ENCODE results near the gene MED15. TPM values are rescaled to one million over a fixed set of nuclear protein-coding genes. Genes with fewer than 3 reads are reported as not detected.
A peak's percentile ranks its signal among the peaks of the same experiment; 100 is the strongest.

The MED15 gene
- total RNA-seq, 1 donor from 2014 or later = 20.5 TPM

DNA sequence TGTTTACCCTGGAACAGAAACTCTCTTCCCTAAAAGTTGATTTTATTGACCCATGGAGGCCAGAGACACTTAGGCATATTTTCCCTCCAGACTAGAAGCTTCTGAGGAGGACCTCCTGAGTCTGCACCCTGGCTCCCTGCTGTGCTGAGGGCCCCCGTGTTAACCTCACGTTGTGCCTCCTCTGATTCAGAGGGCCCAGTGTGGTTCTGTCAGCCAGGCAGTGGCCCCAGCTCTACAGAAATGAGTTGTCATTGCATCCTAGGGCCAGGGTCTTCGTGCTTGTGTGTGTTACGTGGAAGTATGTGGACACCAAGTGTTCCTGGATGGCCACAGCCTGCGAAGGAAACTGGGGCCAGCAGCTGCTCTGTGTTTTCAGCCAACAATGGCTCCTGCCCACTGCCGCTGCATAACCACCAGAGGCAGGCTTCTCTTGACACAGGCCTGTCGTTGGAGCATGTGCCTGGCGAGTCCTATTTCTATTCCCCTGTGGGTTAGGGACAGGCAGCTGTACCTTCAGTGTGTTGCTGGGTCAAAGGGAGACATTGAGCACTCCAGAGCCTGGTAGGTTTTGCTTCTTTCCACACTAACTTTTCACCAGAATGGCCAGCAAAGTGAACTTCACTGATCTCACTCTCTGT is 44.5 kb downstream of the MED15 start:
- FAIRE-seq (no peak), DNase-seq (ENCODE audit: low read depth) (no peak)
- Histone ChIP-seq H3K36me3 (ENCODE audit: control insufficient read depth, insufficient read depth, low read length) (peaks cover 36% of the 10 kb centered on the region), H3K27me3 (ENCODE audit: control insufficient read depth, insufficient read depth, low read length) (no peaks in the 10 kb centered on the region), H3K4me3 (ENCODE audit: low read depth, low read length) (no peak overlapping the region)
- TF ChIP-seq CTCF (IDR thresholded peaks at IDR 0.05; ENCODE audit: insufficient read depth, low read length, severe bottlenecking) = no peak

DNA sequence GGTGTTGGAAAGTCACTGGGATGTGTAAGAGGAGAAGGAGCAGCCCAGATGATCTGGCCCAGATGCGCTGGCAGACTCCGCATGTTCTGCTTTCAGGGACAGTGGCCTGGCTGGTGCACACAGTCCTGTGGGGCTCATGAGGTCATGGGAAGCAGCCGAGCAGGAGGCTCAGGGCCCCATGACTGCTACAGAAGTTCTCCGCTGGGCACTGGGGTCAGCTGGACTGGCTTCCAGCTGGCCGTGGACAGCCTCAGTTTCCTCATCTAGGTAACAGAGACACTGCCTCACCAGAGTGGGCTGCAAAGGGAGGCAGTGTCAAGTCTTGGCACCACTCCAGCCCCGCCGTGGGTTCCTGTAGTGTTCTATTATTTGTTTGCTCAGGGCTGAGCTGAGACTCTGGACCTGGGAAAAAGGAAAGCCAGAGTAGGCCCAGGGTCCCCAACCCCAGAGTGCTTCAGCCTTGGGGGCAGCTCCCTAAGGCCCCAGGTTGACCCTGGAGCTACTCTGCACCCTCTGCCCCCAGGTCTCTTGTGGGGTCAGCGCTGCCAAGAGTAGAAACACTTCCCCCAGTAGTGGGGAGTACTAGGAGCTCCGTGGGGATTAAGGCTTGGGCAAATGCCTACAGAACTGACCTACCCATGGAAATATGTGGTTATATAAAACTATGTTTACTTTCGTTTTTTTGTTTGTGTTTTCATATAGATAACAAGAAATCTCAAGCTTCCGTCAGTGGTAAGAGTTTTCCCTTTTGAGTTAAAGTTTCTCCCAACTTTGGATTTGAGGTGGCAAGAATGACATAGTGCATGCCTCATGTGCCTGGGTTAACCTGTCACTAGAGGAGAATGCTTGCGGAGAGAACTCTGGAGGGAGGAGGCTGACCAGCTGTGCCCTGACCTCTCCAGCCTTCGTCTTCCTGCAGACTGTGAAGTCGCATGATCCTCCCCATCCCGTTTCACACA is 45.3 kb downstream of the MED15 start:
- peaks cover 41% of the 10 kb centered on the region for H3K36me3 ChIP-seq (ENCODE audit: control insufficient read depth, insufficient read depth, low read length)
- no peaks in the 10 kb centered on the region for H3K27me3 ChIP-seq (ENCODE audit: control insufficient read depth, insufficient read depth, low read length)
- no peak overlapping the region for H3K4me3 ChIP-seq (ENCODE audit: low read depth, low read length)
- no peak for TF ChIP-seq CTCF (IDR thresholded peaks at IDR 0.05; ENCODE audit: insufficient read depth, low read length, severe bottlenecking)
- no peak for FAIRE-seq
- no peak for DNase-seq (ENCODE audit: low read depth)

DNA sequence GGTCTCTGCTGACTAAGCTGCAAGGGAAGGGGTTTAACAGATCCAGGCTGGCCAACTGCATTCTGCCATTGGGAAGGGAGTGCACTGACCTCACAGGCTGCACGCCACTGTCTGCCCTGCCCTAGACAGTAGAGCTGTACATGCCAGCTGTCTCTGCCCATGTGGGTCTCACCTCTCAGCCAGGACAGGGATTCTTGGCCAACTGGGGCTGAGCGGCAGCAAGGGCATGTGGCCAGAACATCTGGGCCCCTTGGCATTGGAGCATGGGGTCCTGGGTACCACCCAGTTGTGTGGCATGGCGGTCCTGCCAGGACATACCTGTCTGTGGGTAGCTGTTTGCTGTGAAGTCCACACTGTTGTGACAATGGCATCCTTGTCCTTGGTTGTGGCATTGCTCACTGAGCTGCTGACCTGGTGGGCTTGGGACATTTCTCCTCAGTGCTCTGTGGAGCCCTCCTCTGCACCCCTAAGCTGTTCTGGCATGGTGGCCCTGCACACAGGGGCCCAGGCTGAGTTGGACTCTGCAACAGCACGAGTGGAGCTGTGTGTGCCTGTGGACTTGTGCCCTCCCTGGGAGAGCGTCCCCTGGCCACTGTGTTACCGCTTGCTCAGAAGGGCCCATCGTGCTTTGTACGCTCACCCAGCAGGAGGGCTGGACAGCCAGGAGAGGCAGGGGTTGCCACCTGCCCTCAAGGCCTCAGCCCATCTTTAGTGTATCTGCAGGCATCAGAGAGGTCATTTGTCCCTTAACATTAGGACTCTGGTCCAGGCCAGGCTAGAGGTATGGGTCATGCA is 46.7 kb downstream of the MED15 start:
- Histone ChIP-seq H3K27me3 (ENCODE audit: control insufficient read depth, insufficient read depth, low read length) (no peaks in the 10 kb centered on the region), H3K4me3 (ENCODE audit: low read depth, low read length) (no peak overlapping the region), H3K36me3 (ENCODE audit: control insufficient read depth, insufficient read depth, low read length) (peaks cover 45% of the 10 kb centered on the region)
- TF ChIP-seq CTCF (IDR thresholded peaks at IDR 0.05; ENCODE audit: insufficient read depth, low read length, severe bottlenecking) = no peak
- no peak for DNase-seq (ENCODE audit: low read depth)
- peak; percentile 36 for FAIRE-seq

DNA sequence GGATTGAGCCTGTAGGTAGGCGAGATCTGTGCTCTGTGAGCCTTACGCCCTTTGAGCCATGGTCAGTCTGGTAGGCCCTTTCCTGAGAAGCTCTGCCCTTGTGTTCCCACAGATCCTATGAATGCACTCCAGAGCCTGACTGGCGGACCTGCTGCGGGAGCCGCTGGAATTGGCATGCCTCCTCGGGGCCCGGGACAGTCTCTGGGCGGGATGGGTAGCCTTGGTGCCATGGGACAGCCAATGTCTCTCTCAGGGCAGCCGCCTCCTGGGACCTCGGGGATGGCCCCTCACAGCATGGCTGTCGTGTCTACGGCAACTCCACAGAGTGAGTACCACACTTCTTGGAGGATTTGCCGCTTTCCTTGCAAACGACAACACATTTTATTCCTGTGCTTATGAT is 47.4 kb downstream of the MED15 start:
- no peak for DNase-seq (ENCODE audit: low read depth)
- no peaks in the 10 kb centered on the region for H3K27me3 ChIP-seq (ENCODE audit: control insufficient read depth, insufficient read depth, low read length)
- peaks cover 49% of the 10 kb centered on the region for H3K36me3 ChIP-seq (ENCODE audit: control insufficient read depth, insufficient read depth, low read length)
- no peak for TF ChIP-seq CTCF (IDR thresholded peaks at IDR 0.05; ENCODE audit: insufficient read depth, low read length, severe bottlenecking)
- FAIRE-seq = no peak
- H3K4me3 ChIP-seq (ENCODE audit: low read depth, low read length) = no peak overlapping the region

DNA sequence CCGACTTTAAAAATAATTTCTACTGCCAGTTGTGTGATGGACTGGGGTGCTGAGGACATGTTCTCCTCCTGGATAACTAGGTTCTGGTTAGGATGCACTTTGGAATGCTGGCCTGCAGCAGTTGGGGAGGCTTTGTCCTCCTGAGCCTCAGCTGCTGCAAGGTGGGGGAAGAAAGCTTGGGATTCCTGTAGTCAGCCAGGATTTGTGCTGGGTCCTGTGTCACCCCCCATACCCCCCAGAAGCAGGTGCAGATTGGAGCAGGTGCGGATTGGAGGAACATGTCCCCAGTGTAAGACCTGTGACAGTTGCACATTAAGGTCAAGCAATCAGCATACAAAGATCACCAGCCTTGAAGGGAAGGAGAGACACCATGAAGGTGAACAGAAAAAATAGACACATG is 51.1 kb downstream of the MED15 start:
- peaks cover 37% of the 10 kb centered on the region for H3K36me3 ChIP-seq (ENCODE audit: control insufficient read depth, insufficient read depth, low read length)

More for the DNA sequence above, 51.1 kb downstream of the MED15 start:
- DNase-seq (ENCODE audit: low read depth) (no peak), FAIRE-seq (no peak)
- TF ChIP-seq CTCF (IDR thresholded peaks at IDR 0.05; ENCODE audit: insufficient read depth, low read length, severe bottlenecking) = no peak
- Histone ChIP-seq H3K4me3 (ENCODE audit: low read depth, low read length) (no peak overlapping the region), H3K27me3 (ENCODE audit: control insufficient read depth, insufficient read depth, low read length) (no peaks in the 10 kb centered on the region)

Measured in bronchial epithelial cell (primary cell).